Tibial nerve (tissue), 4 donors: ENCODE results near the gene DMXL1. TPM values are rescaled to one million over a fixed set of nuclear protein-coding genes. Genes with fewer than 3 reads are reported as not detected.

Experiments
- DNase-seq, 2 donors: peaks; one replicate each; pipeline ENCODE4 v3.0.0-alpha.2; 2019; ENCODE audit warnings: low spot score in 2 of 2
- H3K27ac ChIP-seq, 4 donors: fragments of 200-600 bp; sonication (generic) in 3 of 4; one replicate each; pipeline ENCODE4 v1.5.1; 2017 to 2019; ENCODE audit warnings: mild to moderate bottlenecking in 1 of 4
- H3K27me3 ChIP-seq, 2 donors: fragments of 200-600 bp; sonication (generic) in 1 of 2; one replicate each; pipeline versions ENCODE4 v1.5.1 to v1.6.0; 2017 to 2019
- H3K36me3 ChIP-seq, 3 donors: fragments of 200-600 bp; sonication (generic); one replicate each; pipeline ENCODE4 v1.5.1; 2018 to 2019
- H3K4me1 ChIP-seq, 4 donors: fragments of 200-600 bp; sonication (generic) in 3 of 4; one replicate each; pipeline ENCODE4 v1.5.1; 2017 to 2019
- H3K4me3 ChIP-seq, 4 donors: fragments of 200-600 bp; sonication (generic) in 3 of 4; one replicate each; pipeline ENCODE4 v1.5.1; 2017 to 2019; ENCODE audit warnings: mild to moderate bottlenecking in 1 of 4, moderate library complexity in 1 of 4
- H3K9me3 ChIP-seq, 4 donors: fragments of 200-600 bp; sonication (generic) in 3 of 4; one replicate each; pipeline ENCODE4 v1.5.1; 2017 to 2019
- EP300 ChIP-seq, 2 donors: sonication (generic); formaldehyde crosslinking; IDR thresholded peaks; one replicate each; pipeline ENCODE4 v1.6.1; 2017; ENCODE audit warnings: antibody characterized with exemption in 2 of 2, mild to moderate bottlenecking in 1 of 2
- POLR2A ChIP-seq, 2 donors: fragments of 450-650 bp; IDR thresholded peaks; one replicate each; pipeline ENCODE4 v1.6.1; 2017; ENCODE audit warnings: antibody characterized with exemption in 2 of 2, mild to moderate bottlenecking in 2 of 2, moderate library complexity in 2 of 2
- WGBS, 2 donors: methylation state at CpG; one replicate each; pipeline ENCODE4 v1.1.5; 2018; 5-methylcytosine and 5-hydroxymethylcytosine counted together
- total RNA-seq, 4 donors: library from RNA; depleted of rRNA; stranded (reverse); fragments of >200 nt; gene quantifications; one replicate each; pipeline ENCODE4 v1.1.0, GENCODE V29; 2016
- TF ChIP-seq, protein P1 (sequence below), 5 experiments: fragments of 200-600 bp in 3 of 5; fragments of 450-650 bp in 2 of 5; sonication (generic) in 3 of 5; IDR thresholded peaks; one replicate each; pipeline ENCODE4 v1.5.1; 2016 to 2019; ENCODE audit warnings: antibody characterized with exemption in 5 of 5, mild to moderate bottlenecking in 3 of 5, moderate library complexity in 2 of 5

Gene DMXL1
- total RNA-seq, 4 donors from 2014 or later = 59.1 to 101 (median 76.1) TPM

DNA sequence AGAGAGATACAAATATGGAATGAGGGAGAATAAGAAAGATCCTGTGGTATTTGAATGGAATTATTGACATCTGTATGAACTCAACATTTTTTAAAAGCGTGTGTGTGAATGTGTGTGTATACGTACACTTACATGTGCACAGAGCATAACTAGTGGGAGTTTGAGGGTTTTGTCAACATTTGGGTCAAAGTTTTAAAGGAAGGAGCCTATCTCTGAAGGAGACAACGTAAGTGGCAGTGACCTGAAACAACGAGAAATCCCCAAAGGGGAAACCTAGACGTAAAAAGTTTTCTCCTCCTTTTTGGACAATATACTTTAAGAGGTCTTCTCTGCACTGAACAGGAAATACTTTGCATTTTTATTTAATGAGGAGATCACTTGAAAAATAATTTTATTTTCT is 42.3 kb upstream of the DMXL1 start:
- Histone ChIP-seq H3K9me3 (peaks cover 0 to 17% (median 0%) of the 10 kb centered on the region in 4 donors), H3K4me3 (no peak overlapping the region), H3K27me3 (no peaks in the 10 kb centered on the region), H3K27ac (no peak overlapping the region), H3K4me1 (no peaks in the 10 kb centered on the region), H3K36me3 (no peaks in the 10 kb centered on the region)
- no peak for TF ChIP-seq POLR2A (IDR thresholded peaks at IDR 0.05)
- TF ChIP-seq EP300 (IDR thresholded peaks at IDR 0.05) = no peak
- TF ChIP-seq, protein P1, sequence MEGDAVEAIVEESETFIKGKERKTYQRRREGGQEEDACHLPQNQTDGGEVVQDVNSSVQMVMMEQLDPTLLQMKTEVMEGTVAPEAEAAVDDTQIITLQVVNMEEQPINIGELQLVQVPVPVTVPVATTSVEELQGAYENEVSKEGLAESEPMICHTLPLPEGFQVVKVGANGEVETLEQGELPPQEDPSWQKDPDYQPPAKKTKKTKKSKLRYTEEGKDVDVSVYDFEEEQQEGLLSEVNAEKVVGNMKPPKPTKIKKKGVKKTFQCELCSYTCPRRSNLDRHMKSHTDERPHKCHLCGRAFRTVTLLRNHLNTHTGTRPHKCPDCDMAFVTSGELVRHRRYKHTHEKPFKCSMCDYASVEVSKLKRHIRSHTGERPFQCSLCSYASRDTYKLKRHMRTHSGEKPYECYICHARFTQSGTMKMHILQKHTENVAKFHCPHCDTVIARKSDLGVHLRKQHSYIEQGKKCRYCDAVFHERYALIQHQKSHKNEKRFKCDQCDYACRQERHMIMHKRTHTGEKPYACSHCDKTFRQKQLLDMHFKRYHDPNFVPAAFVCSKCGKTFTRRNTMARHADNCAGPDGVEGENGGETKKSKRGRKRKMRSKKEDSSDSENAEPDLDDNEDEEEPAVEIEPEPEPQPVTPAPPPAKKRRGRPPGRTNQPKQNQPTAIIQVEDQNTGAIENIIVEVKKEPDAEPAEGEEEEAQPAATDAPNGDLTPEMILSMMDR (IDR thresholded peaks at IDR 0.05) = no peak
- 41 to 48% methylated on average over 5 of the region's 5 CpGs for WGBS, 2 donors
- no peak for DNase-seq

DNA sequence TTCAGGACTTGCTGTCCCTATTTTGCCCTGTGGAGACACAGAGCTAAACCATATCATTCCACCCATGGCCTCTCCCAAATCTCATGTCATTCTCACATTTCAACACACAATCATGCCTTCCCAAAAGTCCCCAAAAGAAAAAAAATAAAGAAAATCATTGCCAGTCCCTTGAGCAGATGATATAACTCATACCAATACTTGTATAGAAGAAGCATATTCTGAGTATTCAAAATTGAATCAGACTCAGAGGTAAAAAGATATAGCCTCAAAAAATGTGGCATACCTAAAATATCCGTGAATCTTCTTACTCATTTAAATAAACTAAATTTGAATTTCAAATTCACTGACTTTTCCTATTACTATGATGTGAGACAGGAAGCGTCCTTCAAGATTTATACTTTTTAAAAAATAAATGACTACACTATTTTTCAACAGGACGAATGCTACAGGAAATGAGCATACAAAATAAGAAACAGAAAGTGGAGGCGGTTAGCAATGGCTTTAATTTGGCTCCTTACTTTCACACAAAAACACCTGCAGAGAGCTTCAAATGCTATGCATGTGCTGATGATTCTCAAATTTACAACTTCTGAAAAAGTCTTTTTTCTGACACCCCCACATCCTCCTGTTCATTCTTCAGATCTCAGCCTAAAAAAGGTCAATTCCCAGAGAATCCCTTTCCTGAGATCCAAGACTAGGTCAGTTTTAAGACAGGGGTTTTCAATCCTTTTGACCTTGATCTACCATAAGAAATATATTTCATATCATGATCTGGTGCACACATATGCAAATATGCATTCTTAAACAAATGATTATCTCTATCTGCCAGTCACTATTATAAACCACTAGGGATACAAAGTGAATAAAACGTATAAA is 39.6 kb upstream of the DMXL1 start:
- no peaks in the 10 kb centered on the region for H3K27me3 ChIP-seq
- peaks cover 0 to 8% (median 0%) of the 10 kb centered on the region in 4 donors for H3K9me3 ChIP-seq
- WGBS, 2 donors = 70 to 74% methylated on average over 5 of the region's 5 CpGs
- H3K27ac ChIP-seq = no peak overlapping the region
- no peak for DNase-seq
- TF ChIP-seq EP300 (IDR thresholded peaks at IDR 0.05) (no peak), POLR2A (IDR thresholded peaks at IDR 0.05) (no peak)
- TF ChIP-seq, protein P1 (IDR thresholded peaks at IDR 0.05) = no peak
- H3K36me3 ChIP-seq = peaks cover 0 to 6% (median 0%) of the 10 kb centered on the region in 3 donors
- H3K4me3 ChIP-seq = no peak overlapping the region
- H3K4me1 ChIP-seq = no peaks in the 10 kb centered on the region

DNA sequence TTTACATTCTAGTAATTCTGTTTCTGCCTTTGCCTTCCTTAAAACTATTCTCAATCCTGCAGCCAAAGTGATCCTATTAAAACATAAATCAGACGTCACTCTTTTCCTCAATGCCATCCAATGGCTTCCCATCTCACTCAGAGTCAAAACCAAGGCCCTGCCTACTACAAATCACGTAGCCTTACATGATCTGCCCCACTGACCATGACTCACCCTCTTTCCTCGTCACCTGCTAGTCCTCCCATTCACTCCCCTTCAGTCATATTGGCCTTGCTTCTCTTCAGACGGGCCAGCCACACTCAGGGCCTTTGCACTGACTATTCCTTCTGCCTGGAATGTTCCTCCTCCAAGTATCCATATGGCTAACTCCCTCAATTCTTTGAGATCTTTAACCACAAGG is 39.0 kb upstream of the DMXL1 start:
- H3K9me3 ChIP-seq = peaks cover 0 to 8% (median 0%) of the 10 kb centered on the region in 4 donors
- no peaks in the 10 kb centered on the region for H3K4me1 ChIP-seq
- 70 to 78% methylated on average over 4 of the region's 4 CpGs for WGBS, 2 donors
- H3K4me3 ChIP-seq = no peak overlapping the region
- no peak for DNase-seq
- H3K27ac ChIP-seq = no peak overlapping the region
- peaks cover 0 to 6% (median 0%) of the 10 kb centered on the region in 3 donors for H3K36me3 ChIP-seq
- TF ChIP-seq, protein P1 (IDR thresholded peaks at IDR 0.05) = no peak
- TF ChIP-seq POLR2A (IDR thresholded peaks at IDR 0.05) = no peak
- H3K27me3 ChIP-seq = no peaks in the 10 kb centered on the region

DNA sequence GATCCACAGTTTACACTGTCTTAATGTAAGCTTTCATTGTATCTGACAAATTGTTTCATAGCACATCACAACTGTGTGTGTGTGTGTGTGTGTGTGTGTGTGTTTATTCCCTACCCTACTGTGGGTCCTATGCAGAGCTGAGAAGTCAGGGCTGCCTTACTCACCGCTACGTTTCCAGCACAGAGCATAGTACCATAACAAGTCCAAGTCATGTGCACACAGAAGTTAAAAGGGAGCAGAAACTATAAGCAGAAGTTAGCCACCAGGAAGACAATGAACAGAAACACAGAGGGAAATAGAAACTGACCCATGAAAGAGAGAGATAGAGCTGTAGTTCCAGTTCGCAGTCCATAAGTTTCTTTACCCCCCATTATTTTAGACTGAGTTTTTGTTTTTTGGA is 38.2 kb upstream of the DMXL1 start:
- Histone ChIP-seq H3K27me3 (no peaks in the 10 kb centered on the region), H3K4me1 (no peaks in the 10 kb centered on the region), H3K36me3 (peaks cover 0 to 6% (median 0%) of the 10 kb centered on the region in 3 donors), H3K9me3 (peaks cover 0 to 8% (median 0%) of the 10 kb centered on the region in 4 donors), H3K4me3 (no peak overlapping the region), H3K27ac (peak overlapping the region in 1 of 4 donors; percentile 45)
- 66 to 84% methylated on average over 3 of the region's 3 CpGs for WGBS, 2 donors
- no peak for TF ChIP-seq POLR2A (IDR thresholded peaks at IDR 0.05)
- peak in 1 of 2 donors; percentile 29 for TF ChIP-seq EP300 (IDR thresholded peaks at IDR 0.05)
- DNase-seq = no peak

DNA sequence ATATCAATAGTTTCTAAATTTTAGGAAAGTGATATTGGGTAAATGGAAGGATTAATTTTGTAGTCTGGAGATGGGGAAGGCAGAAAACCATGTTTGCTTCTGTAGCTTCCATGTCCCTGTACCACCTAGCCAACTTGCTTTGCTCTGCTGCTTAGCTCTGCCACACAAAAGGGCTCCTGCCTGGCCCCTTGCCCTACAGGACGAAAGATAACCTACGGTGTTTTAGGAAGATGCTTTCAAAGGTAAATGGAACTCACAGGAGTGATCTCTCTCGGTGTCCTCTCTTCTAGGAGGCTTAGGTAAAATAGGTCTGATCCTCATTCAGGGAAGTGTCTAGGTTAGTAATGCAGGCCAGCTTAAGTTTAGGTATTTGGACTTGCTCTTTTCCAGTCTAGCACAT is 37.8 kb upstream of the DMXL1 start:
- Histone ChIP-seq H3K4me1 (no peaks in the 10 kb centered on the region), H3K36me3 (peaks cover 0 to 6% (median 0%) of the 10 kb centered on the region in 3 donors), H3K27me3 (no peaks in the 10 kb centered on the region), H3K9me3 (peaks cover 0 to 8% (median 0%) of the 10 kb centered on the region in 4 donors), H3K27ac (peak overlapping the region in 2 of 4 donors; percentile 34 to 45), H3K4me3 (no peak overlapping the region)
- WGBS, 2 donors = 80 to 86% methylated on average over 3 of the region's 3 CpGs
- no peak for TF ChIP-seq POLR2A (IDR thresholded peaks at IDR 0.05)
- no peak for TF ChIP-seq EP300 (IDR thresholded peaks at IDR 0.05)
- TF ChIP-seq, protein P1 (IDR thresholded peaks at IDR 0.05) = no peak
- DNase-seq = no peak
